ENCODE measurements around the gene TCHP.

TCHP gene

GRCh38 chr12:109953656-109954055, 53.6 kb downstream of the TCHP start:
- Histone ChIP-seq H3K4me1 (ENCODE audit: insufficient read depth, low read length, poor library complexity, severe bottlenecking) (no peaks in the 10 kb centered on the region), H3K9ac (ENCODE audit: low read depth, low read length, poor library complexity, severe bottlenecking) (no peak overlapping the region), H4K20me1 (ENCODE audit: insufficient read depth, low read length, poor library complexity, severe bottlenecking) (no peaks in the 10 kb centered on the region), H3K9me3 (ENCODE audit: insufficient read depth, low read depth, low read length) (no peaks in the 10 kb centered on the region), H3F3A (ENCODE audit: low read depth) (no peaks in the 10 kb centered on the region), H3K4me2 (ENCODE audit: low read depth, low read length, poor library complexity, severe bottlenecking) (no peak overlapping the region), H3K79me2 (ENCODE audit: insufficient read depth, low read length) (no peaks in the 10 kb centered on the region), H3K9me2 (replicated peaks; ENCODE audit: low read depth, low read length) (no peaks in the 10 kb centered on the region), H2AFZ (ENCODE audit: low read length) (no peak overlapping the region), H3K36me3 (ENCODE audit: insufficient read depth, low read length) (peaks cover 73% of the 10 kb centered on the region), H3K27me3 (ENCODE audit: insufficient read depth, low read length, poor library complexity, severe bottlenecking) (no peaks in the 10 kb centered on the region), H3K4me3 (ENCODE audit: low read length, poor library complexity, severe bottlenecking) (no peak overlapping the region)
- TF ChIP-seq EZH2phosphoT487 (IDR thresholded peaks at IDR 0.05; ENCODE audit: borderline replicate concordance): no peak
- no peak for TF ChIP-seq CTCF (conservative IDR thresholded peaks at IDR 0.05; ENCODE audit: low read length)

DNA sequence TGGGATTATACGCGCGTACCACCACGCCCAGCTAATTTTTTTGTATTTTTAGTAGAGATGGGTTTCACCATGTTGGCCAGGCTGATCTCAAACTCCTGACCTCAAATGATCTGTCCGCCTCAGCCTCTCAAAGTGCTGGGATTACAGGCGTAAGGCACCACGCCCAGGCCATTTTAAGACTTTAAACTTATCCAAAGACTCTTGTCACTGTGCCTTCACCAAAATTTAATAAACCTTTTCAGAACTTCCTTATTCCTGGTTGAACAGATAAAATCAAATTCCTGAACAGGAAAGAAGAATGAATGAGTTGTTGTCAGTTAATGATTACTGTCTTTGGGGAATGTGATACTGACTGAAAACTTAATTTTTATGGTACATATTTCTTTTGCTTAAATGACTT, 58.3 kb downstream of the TCHP start:
- peaks cover 72% of the 10 kb centered on the region; the same call in 1 of the 2 replicates for H3K36me3 ChIP-seq (ENCODE audit: insufficient read depth, low read length)
- H3K4me1 ChIP-seq (ENCODE audit: insufficient read depth, low read length, poor library complexity, severe bottlenecking): peaks cover 3% of the 10 kb centered on the region
- H3K27me3 ChIP-seq (ENCODE audit: insufficient read depth, low read length, poor library complexity, severe bottlenecking): no peaks in the 10 kb centered on the region
- no peaks in the 10 kb centered on the region for H4K20me1 ChIP-seq (ENCODE audit: insufficient read depth, low read length, poor library complexity, severe bottlenecking)
- no peak overlapping the region for H2AFZ ChIP-seq (ENCODE audit: low read length)
- H3K9ac ChIP-seq (ENCODE audit: low read depth, low read length, poor library complexity, severe bottlenecking): no peak overlapping the region
- no peaks in the 10 kb centered on the region for H3K9me2 ChIP-seq (replicated peaks; ENCODE audit: low read depth, low read length)
- no peak overlapping the region for H3K4me3 ChIP-seq (ENCODE audit: low read length, poor library complexity, severe bottlenecking)
- no peaks in the 10 kb centered on the region for H3K79me2 ChIP-seq (ENCODE audit: insufficient read depth, low read length)
- no peaks in the 10 kb centered on the region for H3K9me3 ChIP-seq (ENCODE audit: insufficient read depth, low read depth, low read length)
- H3F3A ChIP-seq (ENCODE audit: low read depth): no peaks in the 10 kb centered on the region; the same call in 1 of the 2 replicates
- no peak for TF ChIP-seq EZH2phosphoT487 (IDR thresholded peaks at IDR 0.05; ENCODE audit: borderline replicate concordance)
- TF ChIP-seq CTCF (conservative IDR thresholded peaks at IDR 0.05; ENCODE audit: low read length): no peak
- H3K4me2 ChIP-seq (ENCODE audit: low read depth, low read length, poor library complexity, severe bottlenecking): no peak overlapping the region

GRCh38 chr12:109959411-109960093, 59.5 kb downstream of the TCHP start:
- H3K4me2 ChIP-seq (ENCODE audit: low read depth, low read length, poor library complexity, severe bottlenecking): no peak overlapping the region
- no peaks in the 10 kb centered on the region for H3K27me3 ChIP-seq (ENCODE audit: insufficient read depth, low read length, poor library complexity, severe bottlenecking)
- H3K9me3 ChIP-seq (ENCODE audit: insufficient read depth, low read depth, low read length): no peaks in the 10 kb centered on the region
- peaks cover 15% of the 10 kb centered on the region for H3K4me1 ChIP-seq (ENCODE audit: insufficient read depth, low read length, poor library complexity, severe bottlenecking)
- no peak overlapping the region for H3K9ac ChIP-seq (ENCODE audit: low read depth, low read length, poor library complexity, severe bottlenecking)
- H3K4me3 ChIP-seq (ENCODE audit: low read length, poor library complexity, severe bottlenecking): no peak overlapping the region
- no peaks in the 10 kb centered on the region for H4K20me1 ChIP-seq (ENCODE audit: insufficient read depth, low read length, poor library complexity, severe bottlenecking)
- H3K79me2 ChIP-seq (ENCODE audit: insufficient read depth, low read length): no peaks in the 10 kb centered on the region
- H2AFZ ChIP-seq (ENCODE audit: low read length): no peak overlapping the region
- H3F3A ChIP-seq (ENCODE audit: low read depth): peaks cover 4% of the 10 kb centered on the region; the same call in 1 of the 2 replicates
- TF ChIP-seq CTCF (conservative IDR thresholded peaks at IDR 0.05; ENCODE audit: low read length) (no peak), EZH2phosphoT487 (IDR thresholded peaks at IDR 0.05; ENCODE audit: borderline replicate concordance) (no peak)
- peaks cover 78% of the 10 kb centered on the region; the same call in 1 of the 2 replicates for H3K36me3 ChIP-seq (ENCODE audit: insufficient read depth, low read length)
- H3K9me2 ChIP-seq (replicated peaks; ENCODE audit: low read depth, low read length): no peaks in the 10 kb centered on the region
